AG04449 (cell line): ENCODE measurements around the gene KLRC1.
"Not testable (repeated sequence)": the region's sequence is repeated elsewhere in the genome, so short reads cannot be mapped to it uniquely, and the experiment has no call there.

Source experiments
- CTCF ChIA-PET: fragments of 350-600 bp; formaldehyde crosslinking; extraction: SDS; loops from one replicate; lab custom pipeline; 2021; ENCODE audit warnings: antibody characterized with exemption; lab: Yijun Ruan, JAX
- POLR2A ChIA-PET: fragments of 400-600, 350-600 bp; formaldehyde crosslinking; extraction: SDS; loops from one replicate; lab custom pipeline; 2020; ENCODE audit warnings: antibody characterized with exemption, inconsistent platforms; lab: Yijun Ruan, JAX
- DNase-seq: peaks from one replicate; pipeline ENCODE4 v3.0.0-alpha.2; 2010; ENCODE audit warnings: low read depth, low spot score
- H3K4me3 ChIP-seq: 2 replicates; pipeline ENCODE4 v1.5.1; 2011; ENCODE audit warnings: low read depth, mild to moderate bottlenecking, control low read depth, low read length
- TF ChIP-seq, protein P1 (sequence below): IDR thresholded peaks from one replicate; pipeline ENCODE4 v1.5.1; 2011; ENCODE audit warnings: mild to moderate bottlenecking, moderate library complexity, low read length, control low read depth, inconsistent platforms; ENCODE audit not compliant: insufficient read depth; ENCODE audit errors: missing control alignments

The KLRC1 gene

DNA sequence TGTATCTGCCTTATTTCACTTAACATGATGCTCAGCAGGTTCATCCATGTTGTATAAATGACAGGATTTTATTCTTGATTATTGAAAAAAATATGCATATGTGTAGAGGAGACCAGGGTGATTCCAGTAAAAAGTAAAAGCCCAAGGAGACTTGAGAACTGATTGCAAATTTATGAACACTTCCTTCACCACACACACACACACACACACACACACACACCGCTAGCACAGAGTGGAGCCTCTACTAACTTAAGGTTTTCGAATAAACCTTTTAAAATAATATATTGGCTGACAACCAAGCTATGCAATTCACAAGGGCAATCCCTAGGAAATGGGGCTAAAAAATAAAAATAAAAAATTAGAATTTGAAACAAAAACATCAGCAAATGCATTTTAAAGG, 55.0 kb downstream of the KLRC1 start:
- CTCF ChIA-PET: no interaction called here
- H3K4me3 ChIP-seq: no peak overlapping the region
- no peak for DNase-seq
- POLR2A ChIA-PET: no interaction called here
- TF ChIP-seq, protein P1, sequence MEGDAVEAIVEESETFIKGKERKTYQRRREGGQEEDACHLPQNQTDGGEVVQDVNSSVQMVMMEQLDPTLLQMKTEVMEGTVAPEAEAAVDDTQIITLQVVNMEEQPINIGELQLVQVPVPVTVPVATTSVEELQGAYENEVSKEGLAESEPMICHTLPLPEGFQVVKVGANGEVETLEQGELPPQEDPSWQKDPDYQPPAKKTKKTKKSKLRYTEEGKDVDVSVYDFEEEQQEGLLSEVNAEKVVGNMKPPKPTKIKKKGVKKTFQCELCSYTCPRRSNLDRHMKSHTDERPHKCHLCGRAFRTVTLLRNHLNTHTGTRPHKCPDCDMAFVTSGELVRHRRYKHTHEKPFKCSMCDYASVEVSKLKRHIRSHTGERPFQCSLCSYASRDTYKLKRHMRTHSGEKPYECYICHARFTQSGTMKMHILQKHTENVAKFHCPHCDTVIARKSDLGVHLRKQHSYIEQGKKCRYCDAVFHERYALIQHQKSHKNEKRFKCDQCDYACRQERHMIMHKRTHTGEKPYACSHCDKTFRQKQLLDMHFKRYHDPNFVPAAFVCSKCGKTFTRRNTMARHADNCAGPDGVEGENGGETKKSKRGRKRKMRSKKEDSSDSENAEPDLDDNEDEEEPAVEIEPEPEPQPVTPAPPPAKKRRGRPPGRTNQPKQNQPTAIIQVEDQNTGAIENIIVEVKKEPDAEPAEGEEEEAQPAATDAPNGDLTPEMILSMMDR: no peak

DNA sequence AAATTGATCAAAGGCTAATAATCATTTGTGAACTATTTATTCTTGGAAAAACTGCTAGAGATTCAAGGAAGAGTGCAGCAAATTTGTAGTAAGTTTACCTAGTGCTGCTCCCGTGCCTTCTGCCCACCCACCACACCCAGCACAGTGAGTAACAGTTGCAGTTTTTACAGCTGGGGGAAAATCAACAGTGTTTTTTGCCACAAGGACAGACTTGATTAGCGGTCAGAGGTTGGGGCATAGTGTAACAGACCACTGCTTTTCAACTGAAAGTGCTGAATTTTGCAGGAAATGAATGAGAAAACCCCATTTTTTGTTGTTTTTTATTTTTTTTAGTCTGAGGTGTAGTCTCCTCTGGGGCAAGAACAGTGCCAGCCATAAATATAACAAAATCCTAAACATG, 55.9 kb downstream of the KLRC1 start:
- TF ChIP-seq, protein P1: no peak
- ChIA-PET CTCF (no interaction called here), POLR2A (no interaction called here)

DNA sequence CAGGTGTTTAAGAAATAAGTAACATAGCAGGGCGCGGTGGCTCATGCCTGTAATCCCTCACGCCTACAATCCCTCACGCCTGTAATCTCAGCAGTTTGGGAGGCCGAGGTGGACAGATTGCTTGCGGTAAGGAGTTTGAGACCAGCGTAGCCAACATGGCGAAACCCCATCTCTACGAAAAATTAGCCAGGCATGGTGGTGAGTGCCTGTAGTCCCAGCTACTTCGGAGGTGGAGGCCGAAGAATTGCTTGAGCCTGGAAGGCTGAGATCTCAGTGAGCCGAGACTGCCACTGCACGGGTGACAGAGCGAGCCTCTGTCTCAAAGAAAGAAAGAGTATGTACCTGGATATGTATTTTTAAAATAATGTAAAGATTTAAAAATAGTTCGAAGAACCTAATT, 57.0 kb downstream of the KLRC1 start:
- CTCF ChIA-PET, POLR2A ChIA-PET, H3K4me3 ChIP-seq, DNase-seq: not testable (repeated sequence)

More for the DNA sequence above, 55.9 kb downstream of the KLRC1 start:
- no peak for DNase-seq
- H3K4me3 ChIP-seq: no peak overlapping the region
